ENCODE measurements around the gene KSR2. TPM values are rescaled to one million over a fixed set of nuclear protein-coding genes. Genes with fewer than 3 reads are reported as not detected.

Gene KSR2
- total RNA-seq, 2 experiments from 2014 or later = 0.03 to 0.15 TPM

- no peaks in the 10 kb centered on the region for H3K4me1 ChIP-seq (ENCODE audit: insufficient read depth, low read length, poor library complexity, severe bottlenecking)
- POLR2A ChIA-PET = interaction anchor here (0.7 kb wide), 1 partner anchor 342 kb away, joined by 3 read pairs; no protein-coding TSS in a partner anchor
- no peak overlapping the region for H3K27ac ChIP-seq (ENCODE audit: low read depth, low read length, poor library complexity, severe bottlenecking)
- H3K9me2 ChIP-seq (ENCODE audit: insufficient read depth, low read length) = no peaks in the 10 kb centered on the region
- H3K4me3 ChIP-seq (ENCODE audit: low read depth, low read length, poor library complexity, severe bottlenecking) = no peak overlapping the region
- intact Hi-C loops (cut with micrococcal nuclease; ENCODE audit: unreplicated experiment) = no loop called here
- no peaks in the 10 kb centered on the region for H4K20me1 ChIP-seq (ENCODE audit: insufficient read depth, low read length)
- BruUV-seq (replicated peaks) = no TSS peak
- no peaks in the 10 kb centered on the region for H3K79me2 ChIP-seq (ENCODE audit: insufficient read depth, low read depth, low read length)
- H3K36me3 ChIP-seq (ENCODE audit: insufficient read depth, low read length) = no peaks in the 10 kb centered on the region
- no peaks in the 10 kb centered on the region for H3K9me3 ChIP-seq (ENCODE audit: low read length)
- TF ChIP-seq EZH2phosphoT487 (IDR thresholded peaks at IDR 0.05; ENCODE audit: borderline replicate concordance, low read depth, low read length) (no peak), CTCF (conservative IDR thresholded peaks at IDR 0.05; ENCODE audit: low read length) (no peak)
- H2AFZ ChIP-seq (ENCODE audit: low read length) = no peak overlapping the region
- H3K4me2 ChIP-seq (ENCODE audit: low read length) = no peak overlapping the region
- CTCF ChIA-PET (ENCODE audit: unreplicated experiment) = no interaction called here
- DNase-seq (ENCODE audit: low spot score) = no peak
These were observed 149.6 kb downstream of the KSR2 start for GRCh38 chr12:117819160-117819559.

- Histone ChIP-seq H3K9me3 (ENCODE audit: low read length) (no peaks in the 10 kb centered on the region), H3K36me3 (ENCODE audit: insufficient read depth, low read length) (no peaks in the 10 kb centered on the region), H3K9me2 (ENCODE audit: insufficient read depth, low read length) (no peaks in the 10 kb centered on the region), H3K4me3 (ENCODE audit: low read depth, low read length, poor library complexity, severe bottlenecking) (no peak overlapping the region), H4K20me1 (ENCODE audit: insufficient read depth, low read length) (no peaks in the 10 kb centered on the region), H3K79me2 (ENCODE audit: insufficient read depth, low read depth, low read length) (no peaks in the 10 kb centered on the region), H3K4me1 (ENCODE audit: insufficient read depth, low read length, poor library complexity, severe bottlenecking) (no peaks in the 10 kb centered on the region), H2AFZ (ENCODE audit: low read length) (no peak overlapping the region), H3K27ac (ENCODE audit: low read depth, low read length, poor library complexity, severe bottlenecking) (no peak overlapping the region), H3K4me2 (ENCODE audit: low read length) (no peak overlapping the region)
- ChIA-PET POLR2A (no interaction called here), CTCF (ENCODE audit: unreplicated experiment) (no interaction called here)
- TF ChIP-seq CTCF (conservative IDR thresholded peaks at IDR 0.05; ENCODE audit: low read length) = no peak
- no peak for TF ChIP-seq EZH2phosphoT487 (IDR thresholded peaks at IDR 0.05; ENCODE audit: borderline replicate concordance, low read depth, low read length)
- intact Hi-C loops (cut with micrococcal nuclease; ENCODE audit: unreplicated experiment) = no loop called here
- no TSS peak for BruUV-seq (replicated peaks)
- no peak for DNase-seq (ENCODE audit: low spot score)
These were observed 150.4 kb downstream of the KSR2 start for GRCh38 chr12:117818400-117818799.

DNA sequence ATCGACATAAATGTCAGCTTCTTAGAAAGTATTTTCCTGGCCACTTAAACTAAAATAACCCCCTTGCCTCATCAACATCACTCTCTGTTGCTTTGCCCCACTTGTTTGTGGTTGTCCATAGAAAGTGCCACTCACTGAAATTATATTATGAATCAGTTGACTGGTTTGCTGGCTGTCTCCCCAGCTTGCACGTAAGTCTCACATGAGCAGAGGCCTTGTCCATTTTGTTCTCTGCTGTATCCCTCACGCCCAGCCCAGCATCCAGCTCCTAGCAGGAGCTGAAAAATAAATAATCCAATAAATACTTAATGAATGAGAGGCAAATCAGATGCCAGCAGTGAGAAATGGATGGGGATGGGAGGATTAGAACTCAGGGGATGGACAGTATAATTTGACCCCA lies 159.3 kb downstream of the KSR2 start:
- POLR2A ChIA-PET = no interaction called here
- Histone ChIP-seq H3K27ac (ENCODE audit: low read depth, low read length, poor library complexity, severe bottlenecking) (no peak overlapping the region), H2AFZ (ENCODE audit: low read length) (no peak overlapping the region), H4K20me1 (ENCODE audit: insufficient read depth, low read length) (no peaks in the 10 kb centered on the region), H3K4me3 (ENCODE audit: low read depth, low read length, poor library complexity, severe bottlenecking) (no peak overlapping the region), H3K4me1 (ENCODE audit: insufficient read depth, low read length, poor library complexity, severe bottlenecking) (no peaks in the 10 kb centered on the region), H3K36me3 (ENCODE audit: insufficient read depth, low read length) (no peaks in the 10 kb centered on the region), H3K79me2 (ENCODE audit: insufficient read depth, low read depth, low read length) (no peaks in the 10 kb centered on the region), H3K9me3 (ENCODE audit: low read length) (no peaks in the 10 kb centered on the region), H3K9me2 (ENCODE audit: insufficient read depth, low read length) (no peaks in the 10 kb centered on the region), H3K4me2 (ENCODE audit: low read length) (no peak overlapping the region)
- no TSS peak for BruUV-seq (replicated peaks)
- intact Hi-C loops (cut with micrococcal nuclease; ENCODE audit: unreplicated experiment) = no loop called here
- DNase-seq (ENCODE audit: low spot score) = no peak
- no peak for TF ChIP-seq CTCF (conservative IDR thresholded peaks at IDR 0.05; ENCODE audit: low read length)
- no peak for TF ChIP-seq EZH2phosphoT487 (IDR thresholded peaks at IDR 0.05; ENCODE audit: borderline replicate concordance, low read depth, low read length)
- CTCF ChIA-PET (ENCODE audit: unreplicated experiment) = no interaction called here

Measured in OCI-LY7 (cell line).